GM18505 (cell line): ENCODE measurements around the gene RPL22.

ENCODE experiments used
- ATAC-seq: cut with Tn5 transposase; IDR thresholded peaks from one replicate; pipeline ENCODE4 v1.9.1; 2021; ENCODE audit not compliant: unreplicated experiment
- POLR2A ChIP-seq: IDR thresholded peaks from 4 replicates; pipeline ENCODE4 v1.6.1; 2011; ENCODE audit warnings: borderline replicate concordance; ENCODE audit not compliant: insufficient read depth, insufficient read length; ENCODE audit errors: extremely low read depth

Gene RPL22

GRCh38 chr1:6142734-6143133 lies 56.7 kb downstream of the RPL22 start:
- TF ChIP-seq POLR2A, result no peak
- no peak for ATAC-seq

- TF ChIP-seq POLR2A, result no peak
- no peak for ATAC-seq
These were observed 57.3 kb downstream of the RPL22 start for GRCh38 chr1:6142036-6142621.

GRCh38 chr1:6141592-6141991 lies 57.8 kb downstream of the RPL22 start:
- no peak for TF ChIP-seq POLR2A
- ATAC-seq, result no peak

GRCh38 chr1:6140413-6140812 lies 59.0 kb downstream of the RPL22 start:
- no peak for TF ChIP-seq POLR2A

GRCh38 chr1:6137758-6138157 lies 61.6 kb downstream of the RPL22 start:
- TF ChIP-seq POLR2A, result no peak
- no peak for ATAC-seq

More at GRCh38 chr1:6140413-6140812, 59.0 kb downstream of the RPL22 start:
- no peak for ATAC-seq

GRCh38 chr1:6136516-6137220 lies 62.7 kb downstream of the RPL22 start:
- TF ChIP-seq POLR2A, result no peak
- no peak for ATAC-seq
